K562 (cell line): ENCODE results near the gene IMPDH2. TPM values are rescaled to one million over a fixed set of nuclear protein-coding genes. Genes with fewer than 3 reads are reported as not detected.

ENCODE experiments used
- KDM5B ChIP-seq: fragments of 200-600 bp; sonication (generic); IDR thresholded peaks from 2 replicates; pipeline ENCODE4 v1.6.1; 2012; ENCODE audit warnings: low read depth, mild to moderate bottlenecking, moderate library complexity, low read length, control low read depth, inconsistent platforms; ENCODE audit not compliant: insufficient replicate concordance
- NUFIP1 ChIP-seq: fragments of 450-650 bp; IDR thresholded peaks from 2 replicates; pipeline ENCODE4 v1.6.1; 2018; ENCODE audit not compliant: partially characterized antibody
- RBFOX2 ChIP-seq: fragments of 200-400 bp; formaldehyde crosslinking; IDR thresholded peaks from 2 replicates; pipeline ENCODE4 v1.6.1; 2017; ENCODE audit warnings: low read depth, mild to moderate bottlenecking, low read length, moderate library complexity
- ZNF146 ChIP-seq: IDR thresholded peaks from one replicate; pipeline ENCODE4 v1.6.1; 2018; ENCODE audit warnings: missing compliant biosample characterization; ENCODE audit not compliant: unreplicated experiment
- ZNF24 ChIP-seq: fragments of 450-650 bp; IDR thresholded peaks from 2 replicates; pipeline ENCODE4 v1.6.1; 2016
- ZNF707 ChIP-seq: fragments of 250-450 bp; sonication (Bioruptor Pico); conservative IDR thresholded peaks from 2 replicates; pipeline ENCODE4 v1.8.0; 2022; ENCODE audit warnings: inconsistent platforms, mild to moderate bottlenecking, moderate library complexity
- polyA plus RNA-seq, 8 experiments: library from polyadenylated mRNA; depleted of rRNA in 4 of 8; stranded (reverse) in 5 of 8; unstranded in 3 of 8; fragments of >200 nt; fragmentation: Nextera tagmentation in 2 of 8; fragmentation: Illumina TruSeq in 1 of 8; extraction: Ambion mirVana in 2 of 8; extraction: Trizol in 1 of 8; gene quantifications; 2 replicates each; pipeline versions ENCODE4 v1.2.1 to v1.2.3, GENCODE V29; 2011 to 2014; ENCODE audit warnings: inconsistent platforms in 1 of 8, missing spikeins in 1 of 8
- total RNA-seq, 7 experiments: library from RNA; depleted of rRNA in 6 of 7; stranded (reverse); fragments of >200 nt in 6 of 7; fragmentation: Illumina TruSeq in 2 of 7; extraction: Trizol in 2 of 7; gene quantifications; 2 replicates each; pipeline versions ENCODE4 v1.2.1 to v1.2.3, GENCODE V29; 2011 to 2021; ENCODE audit warnings: low replicate concordance in 1 of 7
- TF ChIP-seq, protein P1 (sequence below): fragments of 250-450 bp; sonication (Bioruptor Pico); IDR thresholded peaks from 2 replicates; pipeline ENCODE4 v1.4.0; 2020; ENCODE audit warnings: mild to moderate bottlenecking, moderate library complexity, borderline replicate concordance
- TF ChIP-seq, protein P2 (sequence below): sonication (generic); IDR thresholded peaks from 2 replicates; pipeline ENCODE4 v1.6.1; 2016
- TF ChIP-seq, protein P3 (sequence below): fragments of 250-450 bp; sonication (Bioruptor Pico); IDR thresholded peaks from 2 replicates; pipeline ENCODE4 v1.8.0; 2021; ENCODE audit warnings: moderate library complexity, mild to moderate bottlenecking, inconsistent platforms
- TF ChIP-seq, protein P4 (sequence below): fragments of 250-450 bp; sonication (Bioruptor Pico); IDR thresholded peaks from 2 replicates; pipeline ENCODE4 v1.4.0; 2020; ENCODE audit warnings: mild to moderate bottlenecking, moderate library complexity
- TF ChIP-seq, protein P5 (sequence below): sonication (generic); formaldehyde crosslinking; IDR thresholded peaks from 2 replicates; pipeline ENCODE4 v1.8.0; 2023; ENCODE audit warnings: missing genetic modification reagents, mild to moderate bottlenecking, borderline replicate concordance

Gene IMPDH2
- total and polyA plus RNA-seq, 9 of the 15 experiments (the other 6 are each of a cell fraction or from before 2014, with no cell fraction given), result 318 to 507 (median 366) TPM

DNA sequence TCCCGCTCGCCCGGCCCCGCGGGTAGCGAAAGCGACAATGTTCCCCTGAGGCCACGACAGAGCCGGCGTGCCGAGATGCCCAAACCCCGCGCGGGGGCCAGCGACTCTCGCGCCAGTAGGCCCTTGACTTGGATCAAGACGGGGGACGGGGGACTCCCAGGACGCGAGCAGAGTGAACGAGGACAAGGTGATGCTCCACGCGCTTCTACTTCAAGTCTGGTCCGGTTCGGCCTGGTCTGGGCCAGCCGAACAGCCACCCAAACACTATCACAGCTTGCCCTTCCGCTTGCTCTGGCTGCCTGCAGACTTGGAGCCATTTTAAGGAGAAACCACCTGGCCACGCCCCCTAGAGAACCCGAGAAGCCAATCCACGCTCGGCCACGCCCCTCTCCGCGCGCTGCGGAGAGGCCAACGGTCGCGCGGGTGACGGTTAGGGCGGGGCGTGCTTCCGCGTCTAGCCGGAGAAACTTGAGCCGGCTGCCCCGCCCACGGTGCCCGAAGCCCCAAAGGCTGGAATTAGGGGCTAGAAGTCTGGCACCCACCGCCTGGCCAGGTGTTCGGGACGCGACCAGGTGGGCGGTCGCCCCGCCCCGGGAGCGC is 7.9 kb downstream of the IMPDH2 start (continued):
- TF ChIP-seq RBFOX2 (peak; percentile 95), ZNF707 (CRISPR knock-in tag) (no peak), NUFIP1 (no peak), KDM5B (peak; percentile 99), ZNF146 (CRISPR knock-in tag) (no peak), ZNF24 (no peak)
- TF ChIP-seq, protein P1, sequence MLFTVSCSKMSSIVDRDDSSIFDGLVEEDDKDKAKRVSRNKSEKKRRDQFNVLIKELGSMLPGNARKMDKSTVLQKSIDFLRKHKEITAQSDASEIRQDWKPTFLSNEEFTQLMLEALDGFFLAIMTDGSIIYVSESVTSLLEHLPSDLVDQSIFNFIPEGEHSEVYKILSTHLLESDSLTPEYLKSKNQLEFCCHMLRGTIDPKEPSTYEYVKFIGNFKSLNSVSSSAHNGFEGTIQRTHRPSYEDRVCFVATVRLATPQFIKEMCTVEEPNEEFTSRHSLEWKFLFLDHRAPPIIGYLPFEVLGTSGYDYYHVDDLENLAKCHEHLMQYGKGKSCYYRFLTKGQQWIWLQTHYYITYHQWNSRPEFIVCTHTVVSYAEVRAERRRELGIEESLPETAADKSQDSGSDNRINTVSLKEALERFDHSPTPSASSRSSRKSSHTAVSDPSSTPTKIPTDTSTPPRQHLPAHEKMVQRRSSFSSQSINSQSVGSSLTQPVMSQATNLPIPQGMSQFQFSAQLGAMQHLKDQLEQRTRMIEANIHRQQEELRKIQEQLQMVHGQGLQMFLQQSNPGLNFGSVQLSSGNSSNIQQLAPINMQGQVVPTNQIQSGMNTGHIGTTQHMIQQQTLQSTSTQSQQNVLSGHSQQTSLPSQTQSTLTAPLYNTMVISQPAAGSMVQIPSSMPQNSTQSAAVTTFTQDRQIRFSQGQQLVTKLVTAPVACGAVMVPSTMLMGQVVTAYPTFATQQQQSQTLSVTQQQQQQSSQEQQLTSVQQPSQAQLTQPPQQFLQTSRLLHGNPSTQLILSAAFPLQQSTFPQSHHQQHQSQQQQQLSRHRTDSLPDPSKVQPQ (CRISPR knock-in tag), result no peak
- TF ChIP-seq, protein P2, sequence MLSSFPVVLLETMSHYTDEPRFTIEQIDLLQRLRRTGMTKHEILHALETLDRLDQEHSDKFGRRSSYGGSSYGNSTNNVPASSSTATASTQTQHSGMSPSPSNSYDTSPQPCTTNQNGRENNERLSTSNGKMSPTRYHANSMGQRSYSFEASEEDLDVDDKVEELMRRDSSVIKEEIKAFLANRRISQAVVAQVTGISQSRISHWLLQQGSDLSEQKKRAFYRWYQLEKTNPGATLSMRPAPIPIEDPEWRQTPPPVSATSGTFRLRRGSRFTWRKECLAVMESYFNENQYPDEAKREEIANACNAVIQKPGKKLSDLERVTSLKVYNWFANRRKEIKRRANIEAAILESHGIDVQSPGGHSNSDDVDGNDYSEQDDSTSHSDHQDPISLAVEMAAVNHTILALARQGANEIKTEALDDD, result no peak
- TF ChIP-seq, protein P3, sequence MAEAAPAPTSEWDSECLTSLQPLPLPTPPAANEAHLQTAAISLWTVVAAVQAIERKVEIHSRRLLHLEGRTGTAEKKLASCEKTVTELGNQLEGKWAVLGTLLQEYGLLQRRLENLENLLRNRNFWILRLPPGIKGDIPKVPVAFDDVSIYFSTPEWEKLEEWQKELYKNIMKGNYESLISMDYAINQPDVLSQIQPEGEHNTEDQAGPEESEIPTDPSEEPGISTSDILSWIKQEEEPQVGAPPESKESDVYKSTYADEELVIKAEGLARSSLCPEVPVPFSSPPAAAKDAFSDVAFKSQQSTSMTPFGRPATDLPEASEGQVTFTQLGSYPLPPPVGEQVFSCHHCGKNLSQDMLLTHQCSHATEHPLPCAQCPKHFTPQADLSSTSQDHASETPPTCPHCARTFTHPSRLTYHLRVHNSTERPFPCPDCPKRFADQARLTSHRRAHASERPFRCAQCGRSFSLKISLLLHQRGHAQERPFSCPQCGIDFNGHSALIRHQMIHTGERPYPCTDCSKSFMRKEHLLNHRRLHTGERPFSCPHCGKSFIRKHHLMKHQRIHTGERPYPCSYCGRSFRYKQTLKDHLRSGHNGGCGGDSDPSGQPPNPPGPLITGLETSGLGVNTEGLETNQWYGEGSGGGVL (CRISPR knock-in tag), result no peak
- TF ChIP-seq, protein P4, sequence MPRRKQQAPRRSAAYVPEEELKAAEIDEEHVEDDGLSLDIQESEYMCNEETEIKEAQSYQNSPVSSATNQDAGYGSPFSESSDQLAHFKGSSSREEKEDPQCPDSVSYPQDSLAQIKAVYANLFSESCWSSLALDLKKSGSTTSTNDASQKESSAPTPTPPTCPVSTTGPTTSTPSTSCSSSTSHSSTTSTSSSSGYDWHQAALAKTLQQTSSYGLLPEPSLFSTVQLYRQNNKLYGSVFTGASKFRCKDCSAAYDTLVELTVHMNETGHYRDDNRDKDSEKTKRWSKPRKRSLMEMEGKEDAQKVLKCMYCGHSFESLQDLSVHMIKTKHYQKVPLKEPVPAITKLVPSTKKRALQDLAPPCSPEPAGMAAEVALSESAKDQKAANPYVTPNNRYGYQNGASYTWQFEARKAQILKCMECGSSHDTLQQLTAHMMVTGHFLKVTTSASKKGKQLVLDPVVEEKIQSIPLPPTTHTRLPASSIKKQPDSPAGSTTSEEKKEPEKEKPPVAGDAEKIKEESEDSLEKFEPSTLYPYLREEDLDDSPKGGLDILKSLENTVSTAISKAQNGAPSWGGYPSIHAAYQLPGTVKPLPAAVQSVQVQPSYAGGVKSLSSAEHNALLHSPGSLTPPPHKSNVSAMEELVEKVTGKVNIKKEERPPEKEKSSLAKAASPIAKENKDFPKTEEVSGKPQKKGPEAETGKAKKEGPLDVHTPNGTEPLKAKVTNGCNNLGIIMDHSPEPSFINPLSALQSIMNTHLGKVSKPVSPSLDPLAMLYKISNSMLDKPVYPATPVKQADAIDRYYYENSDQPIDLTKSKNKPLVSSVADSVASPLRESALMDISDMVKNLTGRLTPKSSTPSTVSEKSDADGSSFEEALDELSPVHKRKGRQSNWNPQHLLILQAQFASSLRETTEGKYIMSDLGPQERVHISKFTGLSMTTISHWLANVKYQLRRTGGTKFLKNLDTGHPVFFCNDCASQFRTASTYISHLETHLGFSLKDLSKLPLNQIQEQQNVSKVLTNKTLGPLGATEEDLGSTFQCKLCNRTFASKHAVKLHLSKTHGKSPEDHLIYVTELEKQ, result no peak
- TF ChIP-seq, protein P5, sequence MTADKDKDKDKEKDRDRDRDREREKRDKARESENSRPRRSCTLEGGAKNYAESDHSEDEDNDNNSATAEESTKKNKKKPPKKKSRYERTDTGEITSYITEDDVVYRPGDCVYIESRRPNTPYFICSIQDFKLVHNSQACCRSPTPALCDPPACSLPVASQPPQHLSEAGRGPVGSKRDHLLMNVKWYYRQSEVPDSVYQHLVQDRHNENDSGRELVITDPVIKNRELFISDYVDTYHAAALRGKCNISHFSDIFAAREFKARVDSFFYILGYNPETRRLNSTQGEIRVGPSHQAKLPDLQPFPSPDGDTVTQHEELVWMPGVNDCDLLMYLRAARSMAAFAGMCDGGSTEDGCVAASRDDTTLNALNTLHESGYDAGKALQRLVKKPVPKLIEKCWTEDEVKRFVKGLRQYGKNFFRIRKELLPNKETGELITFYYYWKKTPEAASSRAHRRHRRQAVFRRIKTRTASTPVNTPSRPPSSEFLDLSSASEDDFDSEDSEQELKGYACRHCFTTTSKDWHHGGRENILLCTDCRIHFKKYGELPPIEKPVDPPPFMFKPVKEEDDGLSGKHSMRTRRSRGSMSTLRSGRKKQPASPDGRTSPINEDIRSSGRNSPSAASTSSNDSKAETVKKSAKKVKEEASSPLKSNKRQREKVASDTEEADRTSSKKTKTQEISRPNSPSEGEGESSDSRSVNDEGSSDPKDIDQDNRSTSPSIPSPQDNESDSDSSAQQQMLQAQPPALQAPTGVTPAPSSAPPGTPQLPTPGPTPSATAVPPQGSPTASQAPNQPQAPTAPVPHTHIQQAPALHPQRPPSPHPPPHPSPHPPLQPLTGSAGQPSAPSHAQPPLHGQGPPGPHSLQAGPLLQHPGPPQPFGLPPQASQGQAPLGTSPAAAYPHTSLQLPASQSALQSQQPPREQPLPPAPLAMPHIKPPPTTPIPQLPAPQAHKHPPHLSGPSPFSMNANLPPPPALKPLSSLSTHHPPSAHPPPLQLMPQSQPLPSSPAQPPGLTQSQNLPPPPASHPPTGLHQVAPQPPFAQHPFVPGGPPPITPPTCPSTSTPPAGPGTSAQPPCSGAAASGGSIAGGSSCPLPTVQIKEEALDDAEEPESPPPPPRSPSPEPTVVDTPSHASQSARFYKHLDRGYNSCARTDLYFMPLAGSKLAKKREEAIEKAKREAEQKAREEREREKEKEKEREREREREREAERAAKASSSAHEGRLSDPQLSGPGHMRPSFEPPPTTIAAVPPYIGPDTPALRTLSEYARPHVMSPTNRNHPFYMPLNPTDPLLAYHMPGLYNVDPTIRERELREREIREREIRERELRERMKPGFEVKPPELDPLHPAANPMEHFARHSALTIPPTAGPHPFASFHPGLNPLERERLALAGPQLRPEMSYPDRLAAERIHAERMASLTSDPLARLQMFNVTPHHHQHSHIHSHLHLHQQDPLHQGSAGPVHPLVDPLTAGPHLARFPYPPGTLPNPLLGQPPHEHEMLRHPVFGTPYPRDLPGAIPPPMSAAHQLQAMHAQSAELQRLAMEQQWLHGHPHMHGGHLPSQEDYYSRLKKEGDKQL, result no peak
